Activated T-helper 17 cell treated with anti-CD3 and anti-CD28 coated beads, Interleukin-2, amount 50 U/mL, for 72 hours (primary cell): ENCODE measurements around the gene BCAS1. TPM values are rescaled to one million over a fixed set of nuclear protein-coding genes. Genes with fewer than 3 reads are reported as not detected.

Experiments
- ATAC-seq: fragments of 150-1000 bp; cut with Tn5 transposase; replicated peaks from 2 replicates; pipeline ENCODE4 v1.10.0; 2021; ENCODE audit warnings: mild to moderate bottlenecking, moderate library complexity
- H3K27ac Mint-ChIP-seq: one replicate; pipeline ENCODE4 v1.8.0; 2022; ENCODE audit warnings: mixed read lengths
- H3K27me3 Mint-ChIP-seq: one replicate; pipeline ENCODE4 v1.8.0; 2022; ENCODE audit warnings: mixed read lengths
- H3K36me3 Mint-ChIP-seq: one replicate; pipeline ENCODE4 v1.8.0; 2022; ENCODE audit warnings: low read depth, mild to moderate bottlenecking, mixed read lengths
- H3K4me1 Mint-ChIP-seq: one replicate; pipeline ENCODE4 v1.8.0; 2022; ENCODE audit warnings: mixed read lengths
- H3K4me3 Mint-ChIP-seq: one replicate; pipeline ENCODE4 v1.8.0; 2022; ENCODE audit warnings: mild to moderate bottlenecking, mixed read lengths
- H3K9me3 Mint-ChIP-seq: one replicate; pipeline ENCODE4 v1.8.0; 2022; ENCODE audit warnings: mixed read lengths
- total RNA-seq, 2 donors: library from RNA; stranded (reverse); gene quantifications; one replicate each; pipeline ENCODE4 v1.2.3, GENCODE V29; 2022

BCAS1 gene
- total RNA-seq, 2 donors from 2014 or later = 0.11 TPM; not detected in 1

GRCh38 chr20:53922901-53923314, 147.5 kb downstream of the BCAS1 start:
- no peaks in the 10 kb centered on the region for H3K27me3 Mint-ChIP-seq
- no peak for ATAC-seq
- peaks cover 11% of the 10 kb centered on the region for H3K4me1 Mint-ChIP-seq
- no peaks in the 10 kb centered on the region for H3K36me3 Mint-ChIP-seq
- H3K4me3 Mint-ChIP-seq = no peak overlapping the region
- H3K9me3 Mint-ChIP-seq = no peaks in the 10 kb centered on the region
- H3K27ac Mint-ChIP-seq = peak overlapping the region; percentile 9

GRCh38 chr20:53921443-53921973, 148.9 kb downstream of the BCAS1 start:
- ATAC-seq = no peak
- Mint-ChIP-seq H3K4me1 (peaks cover 17% of the 10 kb centered on the region), H3K36me3 (no peaks in the 10 kb centered on the region), H3K9me3 (no peaks in the 10 kb centered on the region), H3K27me3 (no peaks in the 10 kb centered on the region), H3K4me3 (no peak overlapping the region), H3K27ac (no peak overlapping the region)

- Mint-ChIP-seq H3K4me3 (no peak overlapping the region), H3K4me1 (peaks cover 17% of the 10 kb centered on the region), H3K27me3 (no peaks in the 10 kb centered on the region), H3K9me3 (no peaks in the 10 kb centered on the region), H3K36me3 (no peaks in the 10 kb centered on the region), H3K27ac (no peak overlapping the region)
- no peak for ATAC-seq
These were observed 149.6 kb downstream of the BCAS1 start for GRCh38 chr20:53920647-53921245.

- Mint-ChIP-seq H3K4me1 (peaks cover 24% of the 10 kb centered on the region), H3K4me3 (no peak overlapping the region), H3K9me3 (no peaks in the 10 kb centered on the region), H3K27me3 (no peaks in the 10 kb centered on the region), H3K36me3 (no peaks in the 10 kb centered on the region), H3K27ac (no peak overlapping the region)
- no peak for ATAC-seq
These were observed 150.5 kb downstream of the BCAS1 start for GRCh38 chr20:53919886-53920285.

- no peaks in the 10 kb centered on the region for H3K27me3 Mint-ChIP-seq
These were observed 151.4 kb downstream of the BCAS1 start for GRCh38 chr20:53918949-53919361.

GRCh38 chr20:53918020-53918311, 152.4 kb downstream of the BCAS1 start:
- peak overlapping the region; percentile 39 for H3K4me3 Mint-ChIP-seq
- no peaks in the 10 kb centered on the region for H3K9me3 Mint-ChIP-seq
- no peaks in the 10 kb centered on the region for H3K36me3 Mint-ChIP-seq
- H3K27me3 Mint-ChIP-seq = no peaks in the 10 kb centered on the region
- ATAC-seq = no peak
- H3K4me1 Mint-ChIP-seq = peaks cover 32% of the 10 kb centered on the region
- H3K27ac Mint-ChIP-seq = peak overlapping the region; percentile 64

More at GRCh38 chr20:53918949-53919361, 151.4 kb downstream of the BCAS1 start:
- H3K4me3 Mint-ChIP-seq = no peak overlapping the region
- no peaks in the 10 kb centered on the region for H3K9me3 Mint-ChIP-seq
- H3K27ac Mint-ChIP-seq = no peak overlapping the region
- no peaks in the 10 kb centered on the region for H3K36me3 Mint-ChIP-seq
- ATAC-seq = no peak
- peaks cover 26% of the 10 kb centered on the region for H3K4me1 Mint-ChIP-seq

- Mint-ChIP-seq H3K9me3 (no peaks in the 10 kb centered on the region), H3K27me3 (no peaks in the 10 kb centered on the region), H3K4me1 (peaks cover 32% of the 10 kb centered on the region), H3K4me3 (peak overlapping the region; percentile 39), H3K27ac (peak overlapping the region; percentile 64), H3K36me3 (no peaks in the 10 kb centered on the region)
- ATAC-seq = peak; percentile 54
These were observed 153.0 kb downstream of the BCAS1 start for GRCh38 chr20:53917145-53918019.

- H3K36me3 Mint-ChIP-seq = no peaks in the 10 kb centered on the region
- ATAC-seq = peak; percentile 8
- peak overlapping the region; percentile 87 for H3K4me3 Mint-ChIP-seq
- H3K27me3 Mint-ChIP-seq = no peaks in the 10 kb centered on the region
- H3K9me3 Mint-ChIP-seq = no peaks in the 10 kb centered on the region
- H3K4me1 Mint-ChIP-seq = peaks cover 32% of the 10 kb centered on the region
- peak overlapping the region; percentile 83 for H3K27ac Mint-ChIP-seq
These were observed 154.3 kb downstream of the BCAS1 start for GRCh38 chr20:53916173-53916512.

GRCh38 chr20:53915446-53916172, 154.8 kb downstream of the BCAS1 start:
- Mint-ChIP-seq H3K27me3 (no peaks in the 10 kb centered on the region), H3K27ac (peak overlapping the region; percentile 83), H3K4me3 (peak overlapping the region; percentile 87), H3K36me3 (no peaks in the 10 kb centered on the region), H3K4me1 (peaks cover 32% of the 10 kb centered on the region), H3K9me3 (no peaks in the 10 kb centered on the region)
- peak; percentile 92 for ATAC-seq

- no peaks in the 10 kb centered on the region for H3K27me3 Mint-ChIP-seq
- ATAC-seq = no peak
These were observed 155.5 kb downstream of the BCAS1 start for GRCh38 chr20:53914781-53915445.

GRCh38 chr20:53914091-53914780, 156.2 kb downstream of the BCAS1 start:
- Mint-ChIP-seq H3K36me3 (no peaks in the 10 kb centered on the region), H3K4me1 (peaks cover 32% of the 10 kb centered on the region), H3K9me3 (no peaks in the 10 kb centered on the region), H3K4me3 (peak overlapping the region; percentile 87), H3K27me3 (no peaks in the 10 kb centered on the region), H3K27ac (peak overlapping the region; percentile 9)
- ATAC-seq = no peak

More at GRCh38 chr20:53914781-53915445, 155.5 kb downstream of the BCAS1 start:
- peaks cover 32% of the 10 kb centered on the region for H3K4me1 Mint-ChIP-seq
- no peaks in the 10 kb centered on the region for H3K9me3 Mint-ChIP-seq
- peak overlapping the region; percentile 87 for H3K4me3 Mint-ChIP-seq
- peak overlapping the region; percentile 83 for H3K27ac Mint-ChIP-seq
- no peaks in the 10 kb centered on the region for H3K36me3 Mint-ChIP-seq

GRCh38 chr20:53911301-53911700, 159.1 kb downstream of the BCAS1 start:
- Mint-ChIP-seq H3K36me3 (no peaks in the 10 kb centered on the region), H3K4me1 (peaks cover 24% of the 10 kb centered on the region), H3K9me3 (no peaks in the 10 kb centered on the region), H3K4me3 (no peak overlapping the region), H3K27me3 (no peaks in the 10 kb centered on the region), H3K27ac (no peak overlapping the region)
- no peak for ATAC-seq

GRCh38 chr20:53910351-53911002, 159.9 kb downstream of the BCAS1 start:
- H3K27ac Mint-ChIP-seq = peak overlapping the region; percentile 5
- H3K4me1 Mint-ChIP-seq = peaks cover 17% of the 10 kb centered on the region

More at GRCh38 chr20:53910351-53911002, 159.9 kb downstream of the BCAS1 start:
- no peak overlapping the region for H3K4me3 Mint-ChIP-seq
- no peaks in the 10 kb centered on the region for H3K9me3 Mint-ChIP-seq
- ATAC-seq = no peak
- H3K36me3 Mint-ChIP-seq = no peaks in the 10 kb centered on the region
- H3K27me3 Mint-ChIP-seq = no peaks in the 10 kb centered on the region
